Stimulated activated CD4-positive, alpha-beta T cell treated with anti-CD3 and anti-CD28 coated beads, Interleukin-4, amount 100 ng/mL, for 48 hours (primary cell): ENCODE data around the gene ALDH4A1.
"Not testable (repeated sequence)": the region's sequence is repeated elsewhere in the genome, so short reads cannot be mapped to it uniquely, and the experiment has no call there.

Source experiments
- DNase-seq, 2 donors: peaks; one replicate each; pipeline ENCODE4 v3.0.0-alpha.2; 2020; ENCODE audit warnings: low read depth in 2 of 2

The ALDH4A1 gene

DNA sequence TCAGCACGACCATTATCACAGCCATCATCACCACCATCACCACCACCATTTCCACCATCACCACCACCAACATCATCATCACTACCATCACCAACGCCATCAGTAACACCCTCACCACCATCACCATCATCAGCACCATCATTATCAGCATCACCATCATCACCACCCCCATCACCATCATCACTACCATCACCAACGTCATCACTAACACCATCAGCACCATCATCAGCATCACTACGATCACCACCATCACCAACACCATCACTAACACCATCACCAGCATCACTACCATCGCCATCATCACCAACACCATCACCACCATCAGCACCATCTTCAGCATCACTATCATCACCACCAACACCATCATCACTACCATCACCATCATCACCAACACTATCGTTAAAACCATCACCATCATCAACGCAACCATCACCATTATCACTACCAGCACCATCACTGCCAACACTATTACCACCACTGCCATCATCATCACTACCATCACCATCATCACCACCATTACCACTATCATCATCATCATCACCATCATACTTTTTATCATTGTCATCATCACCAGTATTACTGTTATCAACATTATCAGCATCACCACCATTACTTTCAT, 44.2 kb downstream of the ALDH4A1 start:
- DNase-seq = no peak

DNA sequence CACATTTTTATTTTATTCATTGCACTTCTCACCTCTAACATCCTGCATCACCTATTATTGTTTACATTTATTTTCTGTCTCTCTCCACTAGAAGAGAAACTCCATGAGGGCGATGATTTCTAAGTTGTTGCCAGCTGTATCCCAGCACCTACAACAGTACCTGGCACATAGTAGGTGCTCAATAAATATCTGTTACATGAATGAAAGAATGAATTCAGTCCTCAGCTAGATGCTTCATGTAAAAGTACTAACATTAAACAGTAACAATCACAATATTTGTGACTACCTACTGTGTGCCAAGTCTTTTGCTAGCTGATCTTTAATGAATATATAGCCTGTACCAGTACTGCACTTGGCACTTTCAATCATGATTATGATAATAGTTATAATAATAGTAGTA, 45.9 kb downstream of the ALDH4A1 start:
- DNase-seq = no peak

DNA sequence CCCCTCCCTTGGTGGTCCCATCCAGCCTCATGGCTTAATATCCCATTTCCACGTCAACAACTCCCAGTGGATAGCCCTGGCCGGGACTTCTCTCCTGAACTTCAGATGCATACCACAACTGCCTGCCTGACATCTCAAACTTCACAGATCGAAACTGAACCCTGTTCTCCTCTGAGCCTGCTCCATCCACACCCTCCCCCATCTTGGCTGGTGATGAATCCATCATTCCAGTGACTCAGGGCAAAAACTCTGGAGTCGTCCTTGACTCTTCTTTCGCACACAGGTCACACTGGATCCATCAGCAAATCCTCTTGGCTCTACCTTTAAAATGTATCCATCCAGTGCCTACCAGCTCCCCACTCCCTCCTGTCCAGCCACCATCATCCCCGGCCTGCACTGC, 46.8 kb downstream of the ALDH4A1 start:
- DNase-seq = no peak

DNA sequence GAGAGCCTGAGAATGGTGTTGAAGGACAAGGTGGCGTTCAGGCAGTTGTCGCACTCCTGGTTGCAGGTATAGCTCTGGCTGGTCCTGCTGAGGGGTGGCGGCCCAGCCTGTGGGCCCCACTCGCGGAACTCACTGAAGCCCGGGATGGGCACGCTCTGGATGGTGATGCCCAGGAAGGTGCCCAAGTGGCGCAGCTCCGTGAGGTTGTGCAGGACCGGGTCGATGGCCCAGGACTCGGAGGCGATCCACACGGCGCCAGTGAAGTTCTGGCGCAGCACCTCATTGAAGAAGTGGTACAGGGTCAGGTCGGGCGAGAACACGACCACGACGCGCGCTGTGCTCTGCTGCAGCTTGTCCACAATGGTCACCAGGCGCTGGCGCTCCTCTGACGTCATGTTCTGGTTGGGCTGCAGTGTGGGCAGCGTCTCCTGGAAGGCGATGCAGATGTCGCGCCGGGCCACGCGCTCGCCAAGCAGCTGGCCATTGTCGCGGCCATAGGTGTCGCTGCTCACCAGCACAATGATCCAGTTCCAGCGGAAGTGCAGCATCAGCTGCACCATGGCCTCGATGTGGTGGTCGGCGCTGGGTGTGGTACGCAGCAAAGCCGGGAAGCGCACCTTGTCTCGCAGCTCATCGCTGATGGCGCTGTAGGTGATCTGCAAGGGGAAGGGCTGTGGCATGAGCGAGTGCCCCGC, 47.9 kb downstream of the ALDH4A1 start:
- DNase-seq = no peak

DNA sequence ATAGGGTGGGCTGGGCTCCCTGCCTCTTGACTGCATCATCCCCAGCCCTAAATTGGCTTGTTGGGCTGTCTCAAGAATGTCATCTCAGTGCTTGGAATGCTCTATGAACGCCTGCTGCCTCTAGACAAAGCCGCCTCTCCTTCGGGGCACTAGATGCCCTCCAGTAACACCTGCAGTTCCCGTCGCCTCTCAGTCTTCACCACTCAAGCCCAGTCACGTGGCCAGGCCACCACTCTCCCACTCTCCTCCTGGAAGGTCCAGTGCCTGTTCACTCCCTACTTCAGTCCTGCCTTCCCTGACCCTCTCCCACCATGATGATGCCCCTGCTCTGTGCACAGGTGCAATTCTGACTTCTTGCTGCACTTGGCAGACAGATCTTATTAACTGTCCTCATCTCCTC, 49.9 kb downstream of the ALDH4A1 start:
- DNase-seq = no peak

DNA sequence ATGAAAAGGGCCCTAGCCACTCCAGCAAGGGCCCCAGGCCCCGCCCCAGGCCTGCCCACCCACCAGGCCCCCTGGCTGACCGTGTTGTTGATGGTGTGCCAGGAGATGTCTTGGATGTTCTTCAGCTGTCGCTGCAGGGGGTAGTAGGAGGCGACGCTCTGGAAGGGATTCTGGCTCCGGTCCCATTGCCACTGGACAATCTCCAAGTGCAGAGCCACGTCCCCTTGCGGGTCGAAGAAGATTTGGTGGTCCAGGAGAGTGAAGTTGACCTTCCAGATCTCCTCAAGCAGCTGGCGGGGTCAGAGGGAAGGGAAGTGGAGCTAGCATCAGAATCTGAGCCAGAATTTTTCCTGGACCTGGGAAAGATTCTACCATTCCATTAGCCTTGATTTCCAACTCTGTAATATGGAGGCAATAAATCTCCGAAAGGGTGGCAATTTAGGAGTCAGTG, 53.1 kb downstream of the ALDH4A1 start:
- DNase-seq = no peak

DNA sequence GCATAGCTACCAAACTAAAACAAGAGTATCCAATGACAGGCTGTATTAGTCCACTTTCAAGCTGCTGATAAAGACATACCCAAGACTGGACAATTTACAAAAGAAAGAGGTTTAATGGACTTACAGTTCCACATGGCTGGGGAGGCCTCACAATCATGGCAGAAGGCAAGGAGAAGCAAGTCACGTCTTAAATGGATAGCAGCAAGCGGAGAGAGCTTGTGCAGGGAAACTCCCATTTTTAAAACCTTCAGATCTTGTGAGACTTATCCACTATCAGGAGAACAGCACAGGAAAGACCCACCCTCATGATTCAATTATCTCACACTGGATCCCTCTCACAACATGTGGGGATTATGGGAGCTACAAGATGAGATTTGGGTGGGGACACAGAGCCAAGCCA, 54.6 kb downstream of the ALDH4A1 start:
- DNase-seq = not testable (repeated sequence)

DNA sequence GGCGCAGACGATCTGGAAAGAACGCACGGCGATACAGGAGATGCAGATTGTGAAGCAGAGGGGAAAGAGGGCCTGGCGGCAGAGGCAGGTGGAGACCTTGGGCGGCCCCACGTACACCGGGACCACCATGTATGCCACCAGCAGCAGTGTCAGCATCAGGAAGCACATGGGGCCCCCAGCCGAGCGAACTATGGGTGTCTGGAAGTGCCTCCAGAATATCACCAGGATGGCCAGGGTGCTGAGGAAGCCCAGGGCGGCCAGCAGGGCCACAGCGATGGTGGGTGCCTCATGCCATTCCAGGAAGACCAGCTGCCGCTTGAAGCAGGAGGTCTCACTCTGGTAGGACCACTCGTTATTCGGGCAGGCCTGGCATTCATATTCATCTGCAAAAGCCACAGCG, 62.2 kb downstream of the ALDH4A1 start:
- no peak for DNase-seq

DNA sequence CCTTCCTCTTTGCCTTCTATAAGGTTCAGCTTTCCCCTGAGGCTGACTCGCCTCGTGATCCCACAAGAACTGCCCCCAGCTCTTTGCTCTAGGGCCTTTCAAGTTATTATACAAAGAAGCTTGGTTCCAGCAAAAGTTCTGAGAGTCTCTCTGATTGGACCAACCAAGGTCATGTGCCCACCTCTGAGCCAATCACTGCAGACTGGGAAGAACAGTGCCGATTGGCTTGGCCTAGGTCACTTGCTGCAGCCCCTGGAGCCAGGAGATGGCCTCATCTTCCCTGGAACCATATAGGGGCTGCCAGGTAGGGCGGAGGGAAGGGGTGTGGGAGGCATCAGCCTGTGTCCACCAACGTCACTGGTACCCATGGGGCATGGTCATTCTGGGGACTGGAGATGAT, 65.7 kb downstream of the ALDH4A1 start:
- DNase-seq = no peak

DNA sequence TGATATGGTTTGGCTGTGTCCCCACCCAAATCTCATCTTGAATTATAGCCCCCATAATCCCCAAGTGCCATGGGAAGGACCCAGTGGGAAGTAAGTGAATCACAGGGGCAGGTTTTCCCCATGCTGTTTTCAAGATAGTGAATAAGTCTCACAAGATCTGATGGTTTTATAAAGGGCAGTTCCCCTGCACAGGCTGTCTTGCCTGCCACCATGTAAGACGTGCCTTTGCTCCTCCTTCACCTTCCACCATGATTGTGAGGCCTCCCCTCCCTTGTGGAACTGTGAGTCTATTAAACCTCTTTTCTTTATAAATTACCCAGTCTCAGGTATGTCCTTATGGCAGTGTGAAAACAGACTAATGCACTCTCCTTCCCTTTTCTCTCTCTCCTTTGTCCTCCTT, 70.0 kb downstream of the ALDH4A1 start:
- DNase-seq = not testable (repeated sequence)

DNA sequence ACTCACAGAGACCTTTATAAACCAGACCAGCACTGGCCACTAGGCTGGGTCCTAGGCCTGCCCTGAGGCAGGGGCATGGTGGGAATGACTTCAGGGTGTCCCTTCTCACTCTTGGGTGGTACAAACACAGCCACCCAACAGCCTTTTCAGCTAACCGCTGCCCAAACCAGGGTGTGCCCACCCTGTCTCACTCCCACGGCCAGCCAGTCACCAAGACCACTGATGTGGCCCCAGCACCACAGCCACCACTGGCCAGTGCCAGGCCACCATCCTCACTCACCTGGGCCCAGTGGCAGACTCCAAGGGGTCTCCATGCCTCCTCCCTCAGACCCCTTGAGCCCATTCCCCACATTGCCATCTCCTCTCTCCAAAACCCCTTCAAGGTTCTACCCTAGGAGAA, 70.7 kb downstream of the ALDH4A1 start:
- no peak for DNase-seq

DNA sequence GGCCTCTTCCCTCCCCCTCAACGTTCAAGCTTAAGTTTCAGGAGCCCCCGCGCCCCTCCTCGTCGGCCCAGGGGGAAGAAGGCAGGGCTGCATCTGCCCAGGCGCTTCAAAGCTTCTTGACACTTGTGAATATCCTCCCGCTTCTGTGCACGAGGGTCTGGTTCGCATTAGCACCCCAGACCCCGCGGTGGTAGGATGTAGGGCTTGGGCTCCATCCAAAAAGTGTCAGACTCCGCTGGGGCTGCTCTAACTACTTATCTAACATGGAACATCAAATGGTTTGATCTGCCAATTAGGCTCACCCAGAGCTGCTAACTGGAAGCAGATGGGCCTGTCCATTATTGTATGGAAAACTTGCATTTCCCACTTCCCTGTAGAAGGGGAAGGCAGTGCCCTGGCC, 71.8 kb downstream of the ALDH4A1 start:
- DNase-seq = no peak

DNA sequence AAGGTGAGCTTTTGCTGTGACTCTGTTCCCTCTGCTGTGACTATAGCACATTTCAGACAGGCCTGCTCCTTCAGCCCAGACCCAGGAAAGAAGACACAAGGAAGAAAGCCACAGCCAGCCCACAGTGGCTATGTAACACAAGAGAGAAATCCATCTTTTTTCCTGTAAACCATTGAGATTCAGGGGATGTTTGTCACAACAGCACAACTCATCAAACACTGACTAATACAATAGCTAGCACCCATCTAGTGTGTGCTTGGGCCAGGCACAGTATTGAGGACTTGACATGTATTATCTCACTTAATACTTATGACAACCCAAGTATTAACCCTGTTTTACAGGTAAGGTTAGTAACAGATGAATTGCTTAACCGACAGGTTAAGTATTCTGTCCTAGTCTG, 72.7 kb downstream of the ALDH4A1 start:
- no peak for DNase-seq

DNA sequence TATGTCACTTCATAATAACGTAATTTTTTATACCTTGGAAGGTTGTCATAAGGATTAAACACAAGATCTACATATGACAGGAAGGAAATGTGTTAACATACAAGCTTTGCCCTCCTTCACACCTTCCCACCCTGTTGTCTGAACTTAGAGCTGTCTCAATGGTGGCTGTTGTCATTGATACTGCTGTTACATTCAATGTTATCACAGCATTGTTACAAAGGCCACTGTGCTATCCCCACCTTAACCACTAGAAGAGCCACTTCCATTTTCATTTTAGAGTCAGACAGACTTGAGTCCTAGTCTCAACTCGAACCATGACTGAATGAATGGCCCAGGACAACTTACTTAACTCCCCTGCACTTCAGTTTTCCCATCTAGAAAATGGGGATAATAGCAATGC, 74.1 kb downstream of the ALDH4A1 start:
- no peak for DNase-seq

DNA sequence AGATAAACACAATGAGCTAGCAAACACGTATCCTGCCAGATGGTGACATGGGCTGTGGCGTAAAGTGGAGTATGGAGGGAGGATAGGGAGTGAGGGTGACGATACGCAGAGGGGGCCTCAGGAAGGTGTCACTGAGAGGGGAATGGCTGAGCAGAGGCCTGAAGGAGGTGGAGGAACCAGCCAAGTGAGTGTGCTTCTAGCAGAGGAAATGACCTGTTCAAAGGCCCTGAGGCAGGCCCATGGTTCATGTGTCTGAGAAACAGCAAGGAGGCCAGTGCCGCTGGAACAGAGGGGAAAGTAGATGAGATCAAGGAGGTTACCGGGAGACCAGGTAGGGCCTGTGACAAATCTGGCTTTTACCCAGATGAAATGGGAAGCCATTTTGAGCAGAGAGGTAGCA, 78.9 kb downstream of the ALDH4A1 start:
- DNase-seq = no peak
